ENCODE results near the gene GFOD1.

Gene GFOD1

GRCh38 chr6:13318821-13319220, 168.6 kb downstream of the GFOD1 start:
- Histone ChIP-seq H3K27me3 (ENCODE audit: insufficient read depth, low read depth) (no peaks in the 10 kb centered on the region), H3K79me2 (ENCODE audit: insufficient read depth, low read depth) (no peaks in the 10 kb centered on the region), H3K36me3 (ENCODE audit: insufficient read depth) (no peaks in the 10 kb centered on the region), H3K27ac (no peak overlapping the region), H2AFZ (ENCODE audit: low read depth) (no peak overlapping the region), H3K9ac (no peak overlapping the region), H3K4me2 (no peak overlapping the region), H3K4me1 (ENCODE audit: low read depth, poor library complexity, severe bottlenecking) (no peaks in the 10 kb centered on the region), H3K4me3 (IDR thresholded peaks at IDR 0.05; ENCODE audit: insufficient read depth, low read depth, low read length) (no peak overlapping the region), H4K20me1 (ENCODE audit: insufficient read depth) (no peaks in the 10 kb centered on the region)
- TF ChIP-seq CTCF (conservative IDR thresholded peaks at IDR 0.05; ENCODE audit: low read depth, low read length) = no peak

- no peaks in the 10 kb centered on the region for H3K79me2 ChIP-seq (ENCODE audit: insufficient read depth, low read depth)
- no peak for TF ChIP-seq CTCF (conservative IDR thresholded peaks at IDR 0.05; ENCODE audit: low read depth, low read length)
- H4K20me1 ChIP-seq (ENCODE audit: insufficient read depth) = no peaks in the 10 kb centered on the region
- H3K27ac ChIP-seq = no peak overlapping the region
- no peaks in the 10 kb centered on the region for H3K27me3 ChIP-seq (ENCODE audit: insufficient read depth, low read depth)
- H3K4me1 ChIP-seq (ENCODE audit: low read depth, poor library complexity, severe bottlenecking) = no peaks in the 10 kb centered on the region
- no peak overlapping the region for H3K4me2 ChIP-seq
- H3K4me3 ChIP-seq (IDR thresholded peaks at IDR 0.05; ENCODE audit: insufficient read depth, low read depth, low read length) = no peak overlapping the region
- H3K9ac ChIP-seq = no peak overlapping the region
- H2AFZ ChIP-seq (ENCODE audit: low read depth) = no peak overlapping the region
- H3K36me3 ChIP-seq (ENCODE audit: insufficient read depth) = no peaks in the 10 kb centered on the region
These were observed 171.5 kb downstream of the GFOD1 start for GRCh38 chr6:13315896-13316295.

GRCh38 chr6:13314806-13315205, 172.6 kb downstream of the GFOD1 start:
- H3K4me1 ChIP-seq (ENCODE audit: low read depth, poor library complexity, severe bottlenecking) = no peaks in the 10 kb centered on the region
- no peak overlapping the region for H3K9ac ChIP-seq
- no peak overlapping the region for H3K4me2 ChIP-seq
- H2AFZ ChIP-seq (ENCODE audit: low read depth) = no peak overlapping the region
- no peak for TF ChIP-seq CTCF (conservative IDR thresholded peaks at IDR 0.05; ENCODE audit: low read depth, low read length)
- H3K4me3 ChIP-seq (IDR thresholded peaks at IDR 0.05; ENCODE audit: insufficient read depth, low read depth, low read length) = no peak overlapping the region
- no peaks in the 10 kb centered on the region for H3K79me2 ChIP-seq (ENCODE audit: insufficient read depth, low read depth)
- no peaks in the 10 kb centered on the region for H3K36me3 ChIP-seq (ENCODE audit: insufficient read depth)
- H3K27ac ChIP-seq = no peak overlapping the region
- H4K20me1 ChIP-seq (ENCODE audit: insufficient read depth) = no peaks in the 10 kb centered on the region
- no peaks in the 10 kb centered on the region for H3K27me3 ChIP-seq (ENCODE audit: insufficient read depth, low read depth)

- H2AFZ ChIP-seq (ENCODE audit: low read depth) = no peak overlapping the region
- no peaks in the 10 kb centered on the region for H4K20me1 ChIP-seq (ENCODE audit: insufficient read depth)
These were observed 176.2 kb downstream of the GFOD1 start for GRCh38 chr6:13311155-13311554.

More at GRCh38 chr6:13311155-13311554, 176.2 kb downstream of the GFOD1 start:
- Histone ChIP-seq H3K4me3 (IDR thresholded peaks at IDR 0.05; ENCODE audit: insufficient read depth, low read depth, low read length) (no peak overlapping the region), H3K36me3 (ENCODE audit: insufficient read depth) (no peaks in the 10 kb centered on the region), H3K4me1 (ENCODE audit: low read depth, poor library complexity, severe bottlenecking) (no peaks in the 10 kb centered on the region), H3K79me2 (ENCODE audit: insufficient read depth, low read depth) (no peaks in the 10 kb centered on the region), H3K4me2 (no peak overlapping the region), H3K9ac (no peak overlapping the region), H3K27me3 (ENCODE audit: insufficient read depth, low read depth) (no peaks in the 10 kb centered on the region), H3K27ac (no peak overlapping the region)
- TF ChIP-seq CTCF (conservative IDR thresholded peaks at IDR 0.05; ENCODE audit: low read depth, low read length) = no peak
